Liver (tissue), 9 donors: ENCODE data around the gene NEIL3. TPM values are rescaled to one million over a fixed set of nuclear protein-coding genes. Genes with fewer than 3 reads are reported as not detected.

ENCODE experiments used
- DNase-seq: peaks from one replicate; pipeline ENCODE4 v3.0.0-alpha.2; 2017; ENCODE audit warnings: low spot score
- H3K27ac ChIP-seq, 2 donors: one replicate each; pipeline ENCODE4 v1.7.0; 2013; ENCODE audit warnings: inconsistent platforms in 2 of 2, low read length in 2 of 2, control low read depth in 1 of 2, low read depth in 1 of 2, mild to moderate bottlenecking in 1 of 2
- H3K27me3 ChIP-seq, 4 donors: one replicate each; pipeline versions ENCODE4 v1.6.1 to v1.7.0; 2013; ENCODE audit warnings: low read length in 3 of 4, inconsistent platforms in 1 of 4, mild to moderate bottlenecking in 1 of 4, moderate library complexity in 1 of 4; ENCODE audit not compliant: control insufficient read depth in 4 of 4, insufficient read depth in 4 of 4
- H3K36me3 ChIP-seq, 4 donors: one replicate each; pipeline versions ENCODE4 v1.6.1 to v1.7.0; 2013; ENCODE audit warnings: low read length in 3 of 4, mild to moderate bottlenecking in 3 of 4, low read depth in 1 of 4, moderate library complexity in 1 of 4; ENCODE audit not compliant: control insufficient read depth in 4 of 4, insufficient read depth in 3 of 4
- H3K4me1 ChIP-seq, 4 donors: one replicate each; pipeline versions ENCODE4 v1.6.1 to v1.7.0; 2013; ENCODE audit warnings: low read length in 3 of 4, mild to moderate bottlenecking in 3 of 4, moderate library complexity in 1 of 4; ENCODE audit not compliant: control insufficient read depth in 4 of 4, insufficient read depth in 4 of 4
- H3K4me3 ChIP-seq, 3 donors: one replicate each; pipeline versions ENCODE4 v1.6.1 to v1.7.0; 2013; ENCODE audit warnings: low read length in 3 of 3, control low read depth in 1 of 3, low read depth in 1 of 3, mild to moderate bottlenecking in 1 of 3
- H3K9ac ChIP-seq, 2 donors: one replicate each; pipeline ENCODE4 v1.7.0; 2013; ENCODE audit warnings: low read length in 2 of 2, mild to moderate bottlenecking in 2 of 2, moderate library complexity in 2 of 2, control low read depth in 1 of 2, low read depth in 1 of 2
- H3K9me3 ChIP-seq, 4 donors: one replicate each; pipeline versions ENCODE4 v1.6.1 to v1.7.0; 2013; ENCODE audit warnings: low read length in 3 of 4; ENCODE audit not compliant: control insufficient read depth in 4 of 4
- EGR1 ChIP-seq, 2 donors: IDR thresholded peaks; 2 replicates each; pipeline ENCODE4 v1.6.1; 2016 to 2018; ENCODE audit warnings: antibody characterized with exemption in 2 of 2, low read depth in 2 of 2
- FOXA1 ChIP-seq: IDR thresholded peaks from 2 replicates; pipeline ENCODE4 v1.6.1; 2016; ENCODE audit warnings: antibody characterized with exemption
- FOXA2 ChIP-seq: IDR thresholded peaks from 2 replicates; pipeline ENCODE4 v1.6.1; 2016; ENCODE audit warnings: antibody characterized with exemption
- GABPA ChIP-seq, 2 donors: IDR thresholded peaks in 1 of 2; conservative IDR thresholded peaks in 1 of 2; 2 replicates each; pipeline ENCODE4 v1.6.1; 2016; ENCODE audit warnings: antibody characterized with exemption in 2 of 2, mild to moderate bottlenecking in 1 of 2, moderate library complexity in 1 of 2
- HNF4A ChIP-seq, 2 donors: conservative IDR thresholded peaks; 2 replicates each; pipeline ENCODE4 v1.6.1; 2016; ENCODE audit warnings: antibody characterized with exemption in 2 of 2, mild to moderate bottlenecking in 2 of 2
- HNF4G ChIP-seq: IDR thresholded peaks from 2 replicates; pipeline ENCODE4 v1.6.1; 2016; ENCODE audit warnings: antibody characterized with exemption
- JUND ChIP-seq, 2 donors: IDR thresholded peaks; 2 replicates each; pipeline ENCODE4 v1.6.1; 2016; ENCODE audit warnings: antibody characterized with exemption in 2 of 2
- NR2F2 ChIP-seq: IDR thresholded peaks from 2 replicates; pipeline ENCODE4 v1.6.1; 2016; ENCODE audit warnings: antibody characterized with exemption
- RAD21 ChIP-seq, 2 donors: IDR thresholded peaks; 2 replicates each; pipeline ENCODE4 v1.6.1; 2016; ENCODE audit warnings: antibody characterized with exemption in 2 of 2, mild to moderate bottlenecking in 2 of 2
- RXRA ChIP-seq, 2 donors: IDR thresholded peaks; 2 replicates each; pipeline ENCODE4 v1.6.1; 2017 to 2018; ENCODE audit warnings: antibody characterized with exemption in 2 of 2, mild to moderate bottlenecking in 1 of 2
- SP1 ChIP-seq: IDR thresholded peaks from 2 replicates; pipeline ENCODE4 v1.6.1; 2018; ENCODE audit warnings: antibody characterized with exemption, mild to moderate bottlenecking
- TAF1 ChIP-seq: conservative IDR thresholded peaks from 2 replicates; pipeline ENCODE4 v1.6.1; 2016; ENCODE audit warnings: antibody characterized with exemption, mild to moderate bottlenecking
- YY1 ChIP-seq: IDR thresholded peaks from 2 replicates; pipeline ENCODE4 v1.6.1; 2016; ENCODE audit warnings: antibody characterized with exemption, mild to moderate bottlenecking
- WGBS: extraction: QIAGEN DNeasy Blood & Tissue Kit; methylation state at CpG from one replicate; pipeline ENCODE4 v1.1.7; 2013; 5-methylcytosine and 5-hydroxymethylcytosine counted together
- polyA plus RNA-seq, 2 donors: library from polyadenylated mRNA; stranded (reverse) in 1 of 2; unstranded in 1 of 2; fragments of 200-250 nt in 1 of 2; fragments of >200 nt in 1 of 2; fragmentation: Nextera tagmentation in 1 of 2; extraction: Ambion mirVana in 1 of 2; gene quantifications; one replicate each; pipeline versions ENCODE4 v1.2.1 to v1.2.3, GENCODE V29; 2013 to 2015
- total RNA-seq, 2 donors: library from RNA; depleted of rRNA; stranded (reverse); fragments of >200 nt; gene quantifications; one replicate each; pipeline ENCODE4 v1.2.3, GENCODE V29; 2014
- TF ChIP-seq, protein P1 (sequence below): fragments of 150-350 bp; IDR thresholded peaks from 2 replicates; pipeline ENCODE4 v1.5.1; 2017; ENCODE audit warnings: improper control_type of control experiment, low read depth, low read length; ENCODE audit not compliant: missing input control
- TF ChIP-seq, protein P2 (sequence below): IDR thresholded peaks from 2 replicates; pipeline ENCODE4 v1.6.1; 2016; ENCODE audit warnings: antibody characterized with exemption
- TF ChIP-seq, protein P3 (sequence below): IDR thresholded peaks from 2 replicates; pipeline ENCODE4 v1.6.1; 2016; ENCODE audit warnings: antibody characterized with exemption, mild to moderate bottlenecking
- TF ChIP-seq, protein P4 (sequence below): IDR thresholded peaks from 2 replicates; pipeline ENCODE4 v1.6.1; 2016; ENCODE audit warnings: antibody characterized with exemption
- TF ChIP-seq, protein P5 (sequence below): IDR thresholded peaks from 2 replicates; pipeline ENCODE4 v1.6.1; 2016; ENCODE audit warnings: antibody characterized with exemption
- donor health status: healthy.
- donor health status: healthy.
- donor health status: healthy.
- donor health status: healthy.
- donor health status: healthy.

The NEIL3 gene
- total and polyA plus RNA-seq, 4 donors, result 0.07 to 11.0 (median 0.19) TPM

DNA sequence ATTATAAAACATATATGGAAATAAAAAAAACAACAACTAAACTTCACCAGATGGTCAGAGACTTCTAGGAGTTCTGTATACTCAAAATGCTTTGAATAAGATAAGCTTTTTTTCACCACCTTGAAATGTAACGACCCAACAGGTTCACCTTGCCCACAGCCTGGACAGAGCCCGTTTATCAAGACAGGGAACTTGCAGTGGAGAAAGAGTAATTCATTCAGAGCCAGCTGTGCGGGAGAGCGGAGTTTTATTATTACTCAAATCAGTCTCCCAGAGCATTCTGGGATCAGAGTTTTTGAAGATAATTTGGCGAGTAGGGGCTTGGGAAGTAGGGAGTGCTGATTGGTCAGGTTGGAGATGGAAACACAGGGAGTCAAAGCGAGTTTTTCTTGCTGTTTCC, 94.1 kb downstream of the NEIL3 start:
- no peak overlapping the region for H3K4me3 ChIP-seq
- H3K4me1 ChIP-seq, result no peaks in the 10 kb centered on the region
- no peak overlapping the region for H3K27ac ChIP-seq
- TF ChIP-seq, protein P1, sequence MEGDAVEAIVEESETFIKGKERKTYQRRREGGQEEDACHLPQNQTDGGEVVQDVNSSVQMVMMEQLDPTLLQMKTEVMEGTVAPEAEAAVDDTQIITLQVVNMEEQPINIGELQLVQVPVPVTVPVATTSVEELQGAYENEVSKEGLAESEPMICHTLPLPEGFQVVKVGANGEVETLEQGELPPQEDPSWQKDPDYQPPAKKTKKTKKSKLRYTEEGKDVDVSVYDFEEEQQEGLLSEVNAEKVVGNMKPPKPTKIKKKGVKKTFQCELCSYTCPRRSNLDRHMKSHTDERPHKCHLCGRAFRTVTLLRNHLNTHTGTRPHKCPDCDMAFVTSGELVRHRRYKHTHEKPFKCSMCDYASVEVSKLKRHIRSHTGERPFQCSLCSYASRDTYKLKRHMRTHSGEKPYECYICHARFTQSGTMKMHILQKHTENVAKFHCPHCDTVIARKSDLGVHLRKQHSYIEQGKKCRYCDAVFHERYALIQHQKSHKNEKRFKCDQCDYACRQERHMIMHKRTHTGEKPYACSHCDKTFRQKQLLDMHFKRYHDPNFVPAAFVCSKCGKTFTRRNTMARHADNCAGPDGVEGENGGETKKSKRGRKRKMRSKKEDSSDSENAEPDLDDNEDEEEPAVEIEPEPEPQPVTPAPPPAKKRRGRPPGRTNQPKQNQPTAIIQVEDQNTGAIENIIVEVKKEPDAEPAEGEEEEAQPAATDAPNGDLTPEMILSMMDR, result no peak
- TF ChIP-seq, protein P2, sequence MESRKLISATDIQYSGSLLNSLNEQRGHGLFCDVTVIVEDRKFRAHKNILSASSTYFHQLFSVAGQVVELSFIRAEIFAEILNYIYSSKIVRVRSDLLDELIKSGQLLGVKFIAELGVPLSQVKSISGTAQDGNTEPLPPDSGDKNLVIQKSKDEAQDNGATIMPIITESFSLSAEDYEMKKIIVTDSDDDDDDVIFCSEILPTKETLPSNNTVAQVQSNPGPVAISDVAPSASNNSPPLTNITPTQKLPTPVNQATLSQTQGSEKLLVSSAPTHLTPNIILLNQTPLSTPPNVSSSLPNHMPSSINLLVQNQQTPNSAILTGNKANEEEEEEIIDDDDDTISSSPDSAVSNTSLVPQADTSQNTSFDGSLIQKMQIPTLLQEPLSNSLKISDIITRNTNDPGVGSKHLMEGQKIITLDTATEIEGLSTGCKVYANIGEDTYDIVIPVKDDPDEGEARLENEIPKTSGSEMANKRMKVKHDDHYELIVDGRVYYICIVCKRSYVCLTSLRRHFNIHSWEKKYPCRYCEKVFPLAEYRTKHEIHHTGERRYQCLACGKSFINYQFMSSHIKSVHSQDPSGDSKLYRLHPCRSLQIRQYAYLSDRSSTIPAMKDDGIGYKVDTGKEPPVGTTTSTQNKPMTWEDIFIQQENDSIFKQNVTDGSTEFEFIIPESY, result no peak
- no peak for TF ChIP-seq NR2F2
- no peak for TF ChIP-seq HNF4A (conservative IDR thresholded peaks at IDR 0.05)
- TF ChIP-seq HNF4G, result no peak
- no peak for TF ChIP-seq RAD21 (IDR thresholded peaks at IDR 0.05)
- no peak for TF ChIP-seq FOXA2
- no peak for TF ChIP-seq FOXA1
- no peak for TF ChIP-seq GABPA (IDR thresholded peaks at IDR 0.05 in 1 of 2, conservative IDR thresholded peaks at IDR 0.05 in 1 of 2)
- no peak for TF ChIP-seq EGR1 (IDR thresholded peaks at IDR 0.05; ENCODE audit: low read depth in 2 of 2)
- TF ChIP-seq, protein P3, sequence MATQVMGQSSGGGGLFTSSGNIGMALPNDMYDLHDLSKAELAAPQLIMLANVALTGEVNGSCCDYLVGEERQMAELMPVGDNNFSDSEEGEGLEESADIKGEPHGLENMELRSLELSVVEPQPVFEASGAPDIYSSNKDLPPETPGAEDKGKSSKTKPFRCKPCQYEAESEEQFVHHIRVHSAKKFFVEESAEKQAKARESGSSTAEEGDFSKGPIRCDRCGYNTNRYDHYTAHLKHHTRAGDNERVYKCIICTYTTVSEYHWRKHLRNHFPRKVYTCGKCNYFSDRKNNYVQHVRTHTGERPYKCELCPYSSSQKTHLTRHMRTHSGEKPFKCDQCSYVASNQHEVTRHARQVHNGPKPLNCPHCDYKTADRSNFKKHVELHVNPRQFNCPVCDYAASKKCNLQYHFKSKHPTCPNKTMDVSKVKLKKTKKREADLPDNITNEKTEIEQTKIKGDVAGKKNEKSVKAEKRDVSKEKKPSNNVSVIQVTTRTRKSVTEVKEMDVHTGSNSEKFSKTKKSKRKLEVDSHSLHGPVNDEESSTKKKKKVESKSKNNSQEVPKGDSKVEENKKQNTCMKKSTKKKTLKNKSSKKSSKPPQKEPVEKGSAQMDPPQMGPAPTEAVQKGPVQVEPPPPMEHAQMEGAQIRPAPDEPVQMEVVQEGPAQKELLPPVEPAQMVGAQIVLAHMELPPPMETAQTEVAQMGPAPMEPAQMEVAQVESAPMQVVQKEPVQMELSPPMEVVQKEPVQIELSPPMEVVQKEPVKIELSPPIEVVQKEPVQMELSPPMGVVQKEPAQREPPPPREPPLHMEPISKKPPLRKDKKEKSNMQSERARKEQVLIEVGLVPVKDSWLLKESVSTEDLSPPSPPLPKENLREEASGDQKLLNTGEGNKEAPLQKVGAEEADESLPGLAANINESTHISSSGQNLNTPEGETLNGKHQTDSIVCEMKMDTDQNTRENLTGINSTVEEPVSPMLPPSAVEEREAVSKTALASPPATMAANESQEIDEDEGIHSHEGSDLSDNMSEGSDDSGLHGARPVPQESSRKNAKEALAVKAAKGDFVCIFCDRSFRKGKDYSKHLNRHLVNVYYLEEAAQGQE, result no peak
- TF ChIP-seq, protein P4, sequence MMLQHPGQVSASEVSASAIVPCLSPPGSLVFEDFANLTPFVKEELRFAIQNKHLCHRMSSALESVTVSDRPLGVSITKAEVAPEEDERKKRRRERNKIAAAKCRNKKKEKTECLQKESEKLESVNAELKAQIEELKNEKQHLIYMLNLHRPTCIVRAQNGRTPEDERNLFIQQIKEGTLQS, result no peak
- TF ChIP-seq SP1, result no peak
- no peak for TF ChIP-seq RXRA (IDR thresholded peaks at IDR 0.05)
- TF ChIP-seq YY1, result no peak
- TF ChIP-seq TAF1, result no peak
- no peak for TF ChIP-seq JUND (IDR thresholded peaks at IDR 0.05)
- TF ChIP-seq, protein P5, sequence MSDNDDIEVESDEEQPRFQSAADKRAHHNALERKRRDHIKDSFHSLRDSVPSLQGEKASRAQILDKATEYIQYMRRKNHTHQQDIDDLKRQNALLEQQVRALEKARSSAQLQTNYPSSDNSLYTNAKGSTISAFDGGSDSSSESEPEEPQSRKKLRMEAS, result no peak
- no peaks in the 10 kb centered on the region for H3K9me3 ChIP-seq
- no peak for DNase-seq
- H3K9ac ChIP-seq, result no peak overlapping the region
- no peaks in the 10 kb centered on the region for H3K27me3 ChIP-seq
- no peaks in the 10 kb centered on the region for H3K36me3 ChIP-seq
- WGBS, result 88% methylated on average over 6 of the region's 6 CpGs
